HepG2 (cell line): ENCODE measurements around the gene PCSK5. TPM values are rescaled to one million over a fixed set of nuclear protein-coding genes. Genes with fewer than 3 reads are reported as not detected.

Source experiments
- ATAC-seq: fragments of 200-7000 bp; cut with Tn5 transposase; 3 replicates; pipeline ENCODE4 v1.9.1; 2020; ENCODE audit warnings: mild to moderate bottlenecking, moderate library complexity
- Bru-seq: library from RNA; stranded (reverse); fragments of 400-500 nt; gene quantifications from one replicate; lab custom pipeline; 2021; lab: Mats Ljungman, UMichigan
- BruChase-seq, 2 experiments: library from RNA; stranded (reverse); fragments of 400-500 nt; gene quantifications; one replicate each; lab custom pipeline; 2021; lab: Mats Ljungman, UMichigan
- BruUV-seq: library from RNA; stranded (reverse); fragments of 400-500 nt; replicated peaks from 2 replicates; lab custom pipeline; 2021; lab: Mats Ljungman, UMichigan
- CTCF ChIA-PET: fragments of 300-600 bp; formaldehyde crosslinking; extraction: SDS; loops from one replicate; lab custom pipeline; 2021; ENCODE audit warnings: low total read pairs, inconsistent platforms, low intra/inter-chr PET ratio; lab: Yijun Ruan, JAX
- POLR2A ChIA-PET: fragments of 350-600 bp; sonication (Branson Sonifier 250); formaldehyde crosslinking; loops from one replicate; lab custom pipeline; 2020; ENCODE audit warnings: antibody characterized with exemption, inconsistent platforms; lab: Yijun Ruan, JAX
- DNase-seq: peaks from one replicate; pipeline ENCODE4 v3.0.0-alpha.2; 2015; ENCODE audit warnings: low spot score
- FAIRE-seq: peaks from 3 replicates; lab custom pipeline; 2011; peaks lifted over from hg19 to GRCh38; lab: Jason Lieb, UNC
- H2AFZ ChIP-seq: one replicate; pipeline ENCODE4 v1.6.1; 2011; ENCODE audit warnings: low read length, inconsistent platforms
- H3K27ac ChIP-seq: fragments of 300-600 bp; 3 replicates; pipeline ENCODE4 v1.8.0; 2011; ENCODE audit warnings: mixed run types, mild to moderate bottlenecking, mixed read lengths, low read length, inconsistent platforms; ENCODE audit not compliant: insufficient read depth; ENCODE audit errors: extremely low read length
- H3K27me3 ChIP-seq, 2 experiments: fragments of 200-600 bp in 1 of 2; 2 replicates in 1 of 2; 3 replicates in 1 of 2; pipeline versions ENCODE4 v1.6.0 to v1.8.0; 2011; ENCODE audit warnings: low read length in 2 of 2, mild to moderate bottlenecking in 2 of 2, moderate library complexity in 2 of 2, inconsistent platforms in 1 of 2; ENCODE audit not compliant: insufficient read depth in 2 of 2, control insufficient read depth in 1 of 2
- H3K36me3 ChIP-seq, 2 experiments: fragments of 200-600 bp in 1 of 2; replicated peaks in 1 of 2; 2 replicates in 1 of 2; 3 replicates in 1 of 2; pipeline versions ENCODE4 v1.5.1 to v1.8.0; 2011; ENCODE audit warnings: low read length in 2 of 2, inconsistent platforms in 1 of 2; ENCODE audit not compliant: insufficient read depth in 2 of 2, control insufficient read depth in 1 of 2
- H3K4me1 ChIP-seq: 2 replicates; pipeline ENCODE4 v1.5.1; 2012; ENCODE audit warnings: low read length, inconsistent platforms; ENCODE audit not compliant: insufficient read depth
- H3K4me2 ChIP-seq: 2 replicates; pipeline ENCODE4 v1.6.0; 2011; ENCODE audit warnings: low read depth, low read length, inconsistent platforms
- H3K4me3 ChIP-seq, 3 experiments: fragments of 200-600 bp in 1 of 3; sonication (generic), shearing (Covaris generic) in 1 of 3; replicated peaks in 1 of 3; 2 replicates each; pipeline ENCODE4 v1.5.1; 2011 to 2016; ENCODE audit warnings: low read length in 3 of 3, inconsistent platforms in 2 of 3, low read depth in 2 of 3, mild to moderate bottlenecking in 2 of 3, control low read depth in 1 of 3, mixed read lengths in 1 of 3; ENCODE audit not compliant: insufficient read depth in 1 of 3
- H3K79me2 ChIP-seq: one replicate; pipeline ENCODE4 v1.6.1; 2011; ENCODE audit warnings: low read length, inconsistent platforms; ENCODE audit not compliant: insufficient read depth
- H3K9ac ChIP-seq: 2 replicates; pipeline ENCODE4 v1.6.0; 2011; ENCODE audit warnings: mild to moderate bottlenecking, low read depth, low read length, inconsistent platforms; ENCODE audit not compliant: insufficient read depth
- H3K9me3 ChIP-seq: 2 replicates; pipeline ENCODE4 v1.5.1; 2012; ENCODE audit warnings: mild to moderate bottlenecking, low read length
- H4K20me1 ChIP-seq: 2 replicates; pipeline ENCODE4 v1.6.0; 2011; ENCODE audit warnings: inconsistent platforms, mild to moderate bottlenecking, low read length, moderate library complexity; ENCODE audit not compliant: insufficient read depth
- ATAD3A ChIP-seq: sonication (generic); formaldehyde crosslinking; IDR thresholded peaks from 2 replicates; pipeline ENCODE4 v1.4.0; 2020; ENCODE audit warnings: missing genetic modification reagents
- CAMTA2 ChIP-seq: sonication (generic); formaldehyde crosslinking; IDR thresholded peaks from 2 replicates; pipeline ENCODE4 v1.4.0; 2020; ENCODE audit warnings: mild to moderate bottlenecking, missing genetic modification reagents, borderline replicate concordance
- GLI4 ChIP-seq: sonication (generic); formaldehyde crosslinking; IDR thresholded peaks from 2 replicates; pipeline ENCODE4 v1.5.1; 2020; ENCODE audit warnings: missing genetic modification reagents, mild to moderate bottlenecking, moderate library complexity, borderline replicate concordance
- MAZ ChIP-seq, 2 experiments: sonication (generic) in 1 of 2; formaldehyde crosslinking in 1 of 2; IDR thresholded peaks; 2 replicates each; pipeline versions ENCODE4 v1.5.0 to v1.6.1; 2012 to 2020; ENCODE audit warnings: low read depth in 2 of 2, mild to moderate bottlenecking in 2 of 2, borderline replicate concordance in 1 of 2, improper control_type of control experiment in 1 of 2, low read length in 1 of 2, missing genetic modification reagents in 1 of 2, moderate library complexity in 1 of 2
- NCOA5 ChIP-seq: sonication (generic); formaldehyde crosslinking; IDR thresholded peaks from 2 replicates; pipeline ENCODE4 v1.4.0; 2020; ENCODE audit warnings: missing genetic modification reagents
- PCBP2 ChIP-seq: fragments of 200-400 bp; formaldehyde crosslinking; optimal IDR thresholded peaks from 2 replicates; pipeline ENCODE3; 2018; ENCODE audit warnings: low read length, low read depth; ENCODE audit not compliant: poor library complexity, severe bottlenecking
- SETDB1 ChIP-seq: sonication (generic); formaldehyde crosslinking; IDR thresholded peaks from 2 replicates; pipeline ENCODE4 v1.5.1; 2020; ENCODE audit warnings: missing genetic modification reagents, mild to moderate bottlenecking, borderline replicate concordance
- TAF1 ChIP-seq: sonication (generic); formaldehyde crosslinking; IDR thresholded peaks from 2 replicates; pipeline ENCODE4 v1.4.0; 2020; ENCODE audit warnings: missing genetic modification reagents
- UBTF ChIP-seq: sonication (generic); formaldehyde crosslinking; IDR thresholded peaks from 2 replicates; pipeline ENCODE4 v1.4.0; 2020; ENCODE audit warnings: mild to moderate bottlenecking, missing genetic modification reagents
- ZMYM3 ChIP-seq: sonication (generic); formaldehyde crosslinking; IDR thresholded peaks from 2 replicates; pipeline ENCODE4 v1.5.1; 2020; ENCODE audit warnings: mild to moderate bottlenecking, missing genetic modification reagents
- ZNF451 ChIP-seq: sonication (generic); formaldehyde crosslinking; IDR thresholded peaks from 2 replicates; pipeline ENCODE4 v1.5.0; 2020; ENCODE audit warnings: mild to moderate bottlenecking, missing genetic modification reagents
- ZNF605 ChIP-seq: sonication (generic); formaldehyde crosslinking; IDR thresholded peaks from 2 replicates; pipeline ENCODE4 v1.8.0; 2022; ENCODE audit warnings: mild to moderate bottlenecking, missing genetic modification reagents
- WGBS: methylation state at CpG from one replicate; pipeline ENCODE4 v1.1.6; 2017; ENCODE audit warnings: low lambda C conversion rate; 5-methylcytosine and 5-hydroxymethylcytosine counted together
- in situ Hi-C: cut with HindIII; loops from 2 replicates; pipeline ENCODE4 v1.10.0; 2017; ENCODE audit warnings: low pct_unique_long_range_greater_than_20kb; ENCODE audit not compliant: extremely low pct_ligation_motif_present
- intact Hi-C: fragments of 100-400 bp; cut with micrococcal nuclease; formaldehyde crosslinking; loops from one replicate; pipeline ENCODE4 v1.10.0; 2022; ENCODE audit not compliant: unreplicated experiment
- long read RNA-seq, 2 experiments: library from RNA in 1 of 2; library from polyadenylated mRNA in 1 of 2; stranded (forward) in 1 of 2; unstranded in 1 of 2; transcript quantifications; one replicate each; pipeline ENCODE4 v2.0.0, GENCODE V29; 2019 to 2022
- polyA minus RNA-seq, 3 experiments: library from RNA; depleted of rRNA, polyadenylated mRNA; stranded (reverse); fragments of >200 nt; gene quantifications; 2 replicates each; pipeline ENCODE4 v1.2.3, GENCODE V29; 2011; ENCODE audit warnings: low replicate concordance in 1 of 3
- polyA plus RNA-seq, 8 experiments: library from polyadenylated mRNA; depleted of rRNA in 3 of 8; stranded (reverse) in 7 of 8; unstranded in 1 of 8; fragments of >200 nt; fragmentation: Illumina TruSeq in 4 of 8; extraction: Trizol in 4 of 8; gene quantifications; 2 replicates each; pipeline versions ENCODE4 v1.2.1 to v1.2.3, GENCODE V29; 2011 to 2016; ENCODE audit warnings: low read depth in 4 of 8, missing spikeins in 1 of 8, mixed read lengths in 1 of 8; ENCODE audit not compliant: insufficient read depth in 1 of 8
- total RNA-seq, 5 experiments: library from RNA; depleted of rRNA; stranded (reverse); fragments of >200 nt; fragmentation: Illumina TruSeq; extraction: Trizol; gene quantifications; 2 replicates each; pipeline ENCODE4 v1.2.3, GENCODE V29; 2016; ENCODE audit warnings: low read depth in 1 of 5

PCSK5 gene
- total RNA-seq (2016; rRNA removed; fragmentation: Illumina TruSeq; extraction: Trizol) = 0.11 and 0.55 TPM in 2 replicates
- 0.20 and 0.35 TPM in 2 replicates for total RNA-seq (2016; cell fraction: cytosol; rRNA removed; fragmentation: Illumina TruSeq; extraction: Trizol; ENCODE audit: low read depth)
- 0.15 and 0.39 TPM in 2 replicates for total RNA-seq (2016; cell fraction: insoluble cytoplasmic fraction; rRNA removed; fragmentation: Illumina TruSeq; extraction: Trizol)
- 0.14 and 0.19 TPM in 2 replicates for total RNA-seq (2016; cell fraction: membrane; rRNA removed; fragmentation: Illumina TruSeq; extraction: Trizol)
- 0.81 and 1.3 TPM in 2 replicates for total RNA-seq (2016; cell fraction: nucleus; rRNA removed; fragmentation: Illumina TruSeq; extraction: Trizol)
- 0.39 and 0.66 TPM in 2 replicates for polyA plus RNA-seq (2011; rRNA removed)
- 0.42 and 0.55 TPM in 2 replicates for polyA plus RNA-seq (2011; cell fraction: cytosol; rRNA removed)
- polyA plus RNA-seq (2011; cell fraction: nucleus; rRNA removed) = 0.48 and 0.82 TPM in 2 replicates
- 0.13 and 0.63 TPM in 2 replicates for polyA plus RNA-seq (2012)
- polyA plus RNA-seq (2016; cell fraction: cytosol; fragmentation: Illumina TruSeq; extraction: Trizol; ENCODE audit: low read depth) = 0.02 TPM in 1 of 2 replicates, not detected in the other
- polyA plus RNA-seq (2016; cell fraction: insoluble cytoplasmic fraction; fragmentation: Illumina TruSeq; extraction: Trizol; ENCODE audit: low read depth) = 0.15 and 0.16 TPM in 2 replicates
- 0.05 and 0.18 TPM in 2 replicates for polyA plus RNA-seq (2016; cell fraction: membrane; fragmentation: Illumina TruSeq; extraction: Trizol; ENCODE audit: low read depth)
- 0.66 and 0.85 TPM in 2 replicates for polyA plus RNA-seq (2016; cell fraction: nucleus; fragmentation: Illumina TruSeq; extraction: Trizol; ENCODE audit: insufficient read depth, low read depth)
- 2.1 TPM in 1 of 2 replicates, not detected in the other for polyA minus RNA-seq (2011; rRNA and poly(A)+ RNA removed; ENCODE audit: low replicate concordance)
- polyA minus RNA-seq (2011; cell fraction: cytosol; rRNA and poly(A)+ RNA removed) = 0.30 and 0.88 TPM in 2 replicates
- 1.9 and 3.5 TPM in 2 replicates for polyA minus RNA-seq (2011; cell fraction: nucleus; rRNA and poly(A)+ RNA removed)
- Bru-seq, nascent RNA = percentile 39 among the genes with signal in this experiment
- BruChase-seq, experiment 1, labeled RNA remaining after a 6-hour chase = percentile 36 among the genes with signal in this experiment
- percentile 34 among the genes with signal in this experiment for BruChase-seq, experiment 2, labeled RNA remaining after a 2-hour chase
- long read RNA-seq, experiment 1 = 0 reads
- long read RNA-seq, experiment 2, full-length matches to known transcripts = 1 of 4 reads
- long read RNA-seq, experiment 2, partial matches to known transcripts = 1 of 4 reads
- long read RNA-seq, experiment 2, other reads (novel, unspliced or antisense) = 2 of 4 reads

- BruUV-seq = no TSS peak
- Histone ChIP-seq H4K20me1 (no peaks in the 10 kb centered on the region), H3K27ac (no peak within 1 kb of the TSS), H2AFZ (no peak within 1 kb of the TSS), H3K36me3 (no peaks in the 10 kb centered on the region), H3K4me1 (peaks cover 19% of the 10 kb centered on the region), H3K4me2 (peak within 1 kb of the TSS; percentile 81), H3K79me2 (no peaks in the 10 kb centered on the region), H3K4me3 (peak within 1 kb of the TSS; percentile 60 to 77 (median 64)), H3K9ac (peak within 1 kb of the TSS; percentile 35; the same call in 1 of the 2 replicates), H3K9me3 (no peaks in the 10 kb centered on the region), H3K27me3 (peaks cover 0 to 38% of the 10 kb centered on the region in 2 experiments; a peak in 4 of 5 replicates)
- in situ Hi-C loops (no loop called here), intact Hi-C loops (loop anchor here (5.0 to 10.0 kb wide), 2 partner anchors 137 to 414 kb away; no protein-coding TSS in a partner anchor)
- WGBS = 2% methylated on average over 8 of the region's 83 CpGs
- DNase-seq (peak; percentile 58), ATAC-seq (peak; percentile 93), FAIRE-seq (no peak)
- POLR2A ChIA-PET = no interaction called here
- CTCF ChIA-PET = interaction anchor here (1.2 kb wide), 1 partner anchor 412 kb away, joined by 3 read pairs; no protein-coding TSS in a partner anchor
- no peak for TF ChIP-seq CAMTA2
- TF ChIP-seq UBTF (CRISPR knock-in tag) = peak; percentile 96
- TF ChIP-seq ATAD3A (CRISPR knock-in tag) = no peak
- TF ChIP-seq MAZ (IDR thresholded peaks at IDR 0.05; ENCODE audit: borderline replicate concordance, low read depth, low read length) = peak; percentile 44; the same call in 1 of the 2 replicates
- TF ChIP-seq MAZ (CRISPR knock-in tag; IDR thresholded peaks at IDR 0.05; ENCODE audit: low read depth) = peak; percentile 68; the same call in 1 of the 2 replicates
- TF ChIP-seq PCBP2 = no peak
- TF ChIP-seq SETDB1 = no peak
- 0 out of 2 replicates have a peak, but pooled peaks have one; percentile 18 for TF ChIP-seq ZNF451
- TF ChIP-seq TAF1 (CRISPR knock-in tag) = peak; percentile 28; the same call in 1 of the 2 replicates
- TF ChIP-seq ZMYM3 (CRISPR knock-in tag) = peak; percentile 75
- TF ChIP-seq ZNF605 (CRISPR knock-in tag) = 0 out of 2 replicates have a peak, but pooled peaks have one; percentile 32
- TF ChIP-seq NCOA5 = no peak
- no peak for TF ChIP-seq GLI4 (CRISPR knock-in tag)
Observed at GRCh38 chr9:75890472-75891276, at the start of gene PCSK5. PCSK5 (plus strand) TSS chr9:75890673; CDS start chr9:75891182, 509 bp downstream.
